ENCODE data around the gene TMSB15B.
A peak's percentile ranks its signal among the peaks of the same experiment; 100 is the strongest.
"Not testable (repeated sequence)": the region's sequence is repeated elsewhere in the genome, so short reads cannot be mapped to it uniquely, and the experiment has no call there.

The TMSB15B gene

GRCh38 chrX:103962411-103963278 is at the start of gene TMSB15B:
TSS of gene TMSB15B (plus strand) at chrX:103962627.
- DNase-seq (ENCODE audit: low read depth in 2 of 2) = not testable (repeated sequence)

- no peak for DNase-seq (ENCODE audit: low read depth in 2 of 2)
These were observed 48.9 kb upstream of the TMSB15B start for GRCh38 chrX:103913356-103914020.

- peak; percentile 19 to 37 for DNase-seq (ENCODE audit: low read depth in 2 of 2)
These were observed 44.4 kb upstream of the TMSB15B start for GRCh38 chrX:103918050-103918449.

- peak; percentile 34 to 46 for DNase-seq (ENCODE audit: low read depth in 2 of 2)
These were observed 43.7 kb upstream of the TMSB15B start for GRCh38 chrX:103918571-103919269.

GRCh38 chrX:103919270-103919637 is 43.2 kb upstream of the TMSB15B start:
- DNase-seq (ENCODE audit: low read depth in 2 of 2) = no peak

- DNase-seq (ENCODE audit: low read depth in 2 of 2) = not testable (repeated sequence)
These were observed 41.9 kb upstream of the TMSB15B start for GRCh38 chrX:103920515-103920914.

GRCh38 chrX:103927030-103927429 is 35.4 kb upstream of the TMSB15B start:
- no peak for DNase-seq (ENCODE audit: low read depth in 2 of 2)

GRCh38 chrX:103927633-103928032 is 34.8 kb upstream of the TMSB15B start:
- DNase-seq (ENCODE audit: low read depth in 2 of 2) = no peak

- DNase-seq (ENCODE audit: low read depth in 2 of 2) = no peak
These were observed 30.3 kb upstream of the TMSB15B start for GRCh38 chrX:103932133-103932532.

GRCh38 chrX:103940257-103940656 is 22.2 kb upstream of the TMSB15B start:
- not testable (repeated sequence) for DNase-seq (ENCODE audit: low read depth in 2 of 2)

- no peak for DNase-seq (ENCODE audit: low read depth in 2 of 2)
These were observed 21.0 kb upstream of the TMSB15B start for GRCh38 chrX:103941201-103941975.

GRCh38 chrX:103949506-103949905 is 12.9 kb upstream of the TMSB15B start:
- no peak for DNase-seq (ENCODE audit: low read depth in 2 of 2)

- DNase-seq (ENCODE audit: low read depth in 2 of 2) = no peak
These were observed 9.1 kb upstream of the TMSB15B start for GRCh38 chrX:103953353-103953752.

- DNase-seq (ENCODE audit: low read depth in 2 of 2) = no peak
These were observed 8.2 kb upstream of the TMSB15B start for GRCh38 chrX:103954259-103954658.

- not testable (repeated sequence) for DNase-seq (ENCODE audit: low read depth in 2 of 2)
These were observed 1.8 kb upstream of the TMSB15B start for GRCh38 chrX:103960599-103960998.

GRCh38 chrX:103983508-103983907 is 21.1 kb downstream of the TMSB15B start:
- DNase-seq (ENCODE audit: low read depth in 2 of 2) = not testable (repeated sequence)

- DNase-seq (ENCODE audit: low read depth in 2 of 2) = no peak
These were observed 36.8 kb downstream of the TMSB15B start for GRCh38 chrX:103999234-103999633.

GRCh38 chrX:104008831-104009230 is 46.4 kb downstream of the TMSB15B start:
- DNase-seq (ENCODE audit: low read depth in 2 of 2) = no peak

- DNase-seq (ENCODE audit: low read depth in 2 of 2) = no peak
These were observed 50.7 kb downstream of the TMSB15B start for GRCh38 chrX:104013158-104013557.

GRCh38 chrX:104013606-104014005 is 51.2 kb downstream of the TMSB15B start, which contains the start of gene H2BW1:
TSS of gene H2BW1 (minus strand) at chrX:104013708. CDS start at chrX:104013576, 132 bp downstream.
- no peak for DNase-seq (ENCODE audit: low read depth in 2 of 2)

GRCh38 chrX:104015576-104015975 is 53.1 kb downstream of the TMSB15B start:
- not testable (repeated sequence) for DNase-seq (ENCODE audit: low read depth in 2 of 2)
